Ovary (tissue), 9 donors: ENCODE data around the gene E2F2. TPM values are rescaled to one million over a fixed set of nuclear protein-coding genes. Genes with fewer than 3 reads are reported as not detected.
A peak's percentile ranks its signal among the peaks of the same experiment; 100 is the strongest.

ENCODE experiments used
- DNase-seq, 5 donors: peaks; one replicate each; pipeline ENCODE4 v3.0.0-alpha.2; 2019 to 2020
- H3K27ac ChIP-seq, 2 donors: fragments of 200-600 bp; one replicate each; pipeline versions ENCODE4 v1.5.1 to v1.8.0; 2019 to 2022
- H3K27me3 ChIP-seq: fragments of 200-600 bp; one replicate; pipeline ENCODE4 v1.8.0; 2022
- H3K36me3 ChIP-seq: fragments of 200-600 bp; sonication (generic); one replicate; pipeline ENCODE4 v1.5.1; 2019
- H3K4me1 ChIP-seq: one replicate; pipeline ENCODE4 v1.8.1; 2013; ENCODE audit warnings: mild to moderate bottlenecking, moderate library complexity; ENCODE audit not compliant: insufficient read depth
- H3K4me3 ChIP-seq: fragments of 200-600 bp; sonication (generic); one replicate; pipeline ENCODE4 v1.5.1; 2017
- H3K9me3 ChIP-seq, 2 donors: fragments of 200-600 bp in 1 of 2; sonication (generic) in 1 of 2; one replicate each; pipeline versions ENCODE4 v1.5.1 to v1.8.1; 2013 to 2019; ENCODE audit warnings: mild to moderate bottlenecking in 1 of 2, moderate library complexity in 1 of 2
- EP300 ChIP-seq: sonication (generic); formaldehyde crosslinking; IDR thresholded peaks from one replicate; pipeline ENCODE4 v1.6.1; 2017; ENCODE audit warnings: antibody characterized with exemption
- POLR2A ChIP-seq: fragments of 450-650 bp; IDR thresholded peaks from one replicate; pipeline ENCODE4 v1.6.1; 2017; ENCODE audit warnings: antibody characterized with exemption, mild to moderate bottlenecking, moderate library complexity
- WGBS, 3 donors: extraction: QIAGEN DNeasy Blood & Tissue Kit in 1 of 3; methylation state at CpG; one replicate each; pipeline versions ENCODE4 v1.1.5 to v1.1.7; 2013 to 2017; 5-methylcytosine and 5-hydroxymethylcytosine counted together
- intact Hi-C, 4 donors: fragments of 100-400 bp; cut with DNase I; formaldehyde crosslinking; loops; one replicate each; pipeline versions ENCODE4 v1.11.0 to v1.15.1; 2022 to 2023
- polyA plus RNA-seq, 2 donors: library from polyadenylated mRNA; stranded (reverse); fragments of 200-250 nt in 1 of 2; fragments of 350-450 nt in 1 of 2; fragmentation: Illumina TruSeq in 1 of 2; extraction: RNeasy Lipid Tissue Mini Kit (QIAGEN cat#74804) in 1 of 2; gene quantifications; one replicate each; pipeline ENCODE4 v1.2.3, GENCODE V29; 2013 to 2014
- total RNA-seq, 7 donors: library from RNA; depleted of rRNA in 2 of 7; stranded (reverse); fragments of >200 nt in 2 of 7; fragmentation: NEBNext Ultra II Directional in 3 of 7; extraction: Animal tissue kit (Norgen Biotek cat#: 25700) in 3 of 7; gene quantifications; one replicate each; pipeline versions ENCODE4 v1.1.0 to v1.2.4, GENCODE V29; 2016 to 2023
- TF ChIP-seq, protein P1 (sequence below), 3 donors: fragments of 450-650 bp in 2 of 3; fragments of 200-600 bp in 1 of 3; IDR thresholded peaks; one replicate each; pipeline versions ENCODE4 v1.5.1 to v1.8.0; 2016 to 2022; ENCODE audit warnings: antibody characterized with exemption in 3 of 3, mild to moderate bottlenecking in 1 of 3
- donor health status: DM: no; HTN: no; CAD: no; lungs with moderate emphysema.
- donor health status: DM: no; HTN: no; CAD: no.
- donor health status: Bipolar disorder and iron deficiency.
- donor health status: DM: yes; HTN: yes; CAD: no.
- donor health status: DM: no; HTN: no; CAD: no.
- donor health status: DM: yes; HTN: yes; CAD: no.

Gene E2F2
- total and polyA plus RNA-seq, 9 donors: under 0.01 to 1.1 (median 0.15) TPM; not detected in 2

GRCh38 chr1:23529146-23530086 lies 1.6 kb downstream of the E2F2 start:
- peaks cover 9% of the 10 kb centered on the region for H3K4me1 ChIP-seq
- intact Hi-C loops: loop anchor here in 1 of 4 donors (10.0 kb wide), 1 partner anchor 185 kb away; the partner anchor contains the start of gene HNRNPR
- WGBS, 3 donors: 43 to 49% (median 49%) methylated on average over 8 of the region's 8 CpGs
- H3K27ac ChIP-seq: no peak overlapping the region
- no peak overlapping the region for H3K4me3 ChIP-seq
- H3K27me3 ChIP-seq: no peaks in the 10 kb centered on the region
- H3K9me3 ChIP-seq: no peaks in the 10 kb centered on the region
- no peaks in the 10 kb centered on the region for H3K36me3 ChIP-seq
- TF ChIP-seq POLR2A (no peak), EP300 (no peak)
- TF ChIP-seq, protein P1, sequence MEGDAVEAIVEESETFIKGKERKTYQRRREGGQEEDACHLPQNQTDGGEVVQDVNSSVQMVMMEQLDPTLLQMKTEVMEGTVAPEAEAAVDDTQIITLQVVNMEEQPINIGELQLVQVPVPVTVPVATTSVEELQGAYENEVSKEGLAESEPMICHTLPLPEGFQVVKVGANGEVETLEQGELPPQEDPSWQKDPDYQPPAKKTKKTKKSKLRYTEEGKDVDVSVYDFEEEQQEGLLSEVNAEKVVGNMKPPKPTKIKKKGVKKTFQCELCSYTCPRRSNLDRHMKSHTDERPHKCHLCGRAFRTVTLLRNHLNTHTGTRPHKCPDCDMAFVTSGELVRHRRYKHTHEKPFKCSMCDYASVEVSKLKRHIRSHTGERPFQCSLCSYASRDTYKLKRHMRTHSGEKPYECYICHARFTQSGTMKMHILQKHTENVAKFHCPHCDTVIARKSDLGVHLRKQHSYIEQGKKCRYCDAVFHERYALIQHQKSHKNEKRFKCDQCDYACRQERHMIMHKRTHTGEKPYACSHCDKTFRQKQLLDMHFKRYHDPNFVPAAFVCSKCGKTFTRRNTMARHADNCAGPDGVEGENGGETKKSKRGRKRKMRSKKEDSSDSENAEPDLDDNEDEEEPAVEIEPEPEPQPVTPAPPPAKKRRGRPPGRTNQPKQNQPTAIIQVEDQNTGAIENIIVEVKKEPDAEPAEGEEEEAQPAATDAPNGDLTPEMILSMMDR (IDR thresholded peaks at IDR 0.05): no peak
- no peak for DNase-seq

- DNase-seq: peak in 2 of 5 donors; percentile 36 to 47
- Histone ChIP-seq H3K4me3 (no peak overlapping the region), H3K27ac (no peak overlapping the region), H3K27me3 (no peaks in the 10 kb centered on the region), H3K9me3 (no peaks in the 10 kb centered on the region), H3K4me1 (peaks cover 9% of the 10 kb centered on the region), H3K36me3 (no peaks in the 10 kb centered on the region)
- intact Hi-C loops: no loop called here
- no peak for TF ChIP-seq POLR2A
- no peak for TF ChIP-seq EP300
- TF ChIP-seq, protein P1 (IDR thresholded peaks at IDR 0.05): no peak
- WGBS, 3 donors: 20 to 23% (median 20%) methylated on average over 8 to 9 of the region's 9 CpGs
Observed at GRCh38 chr1:23528250-23528978, 2.6 kb downstream of the E2F2 start.

- TF ChIP-seq EP300 (no peak), POLR2A (no peak)
- TF ChIP-seq, protein P1 (IDR thresholded peaks at IDR 0.05): no peak
- Histone ChIP-seq H3K36me3 (no peaks in the 10 kb centered on the region), H3K9me3 (no peaks in the 10 kb centered on the region), H3K27me3 (no peaks in the 10 kb centered on the region), H3K27ac (no peak overlapping the region), H3K4me3 (no peak overlapping the region), H3K4me1 (peaks cover 9% of the 10 kb centered on the region)
- no peak for DNase-seq
- 85 to 95% (median 89%) methylated on average over 6 of the region's 6 CpGs for WGBS, 3 donors
- intact Hi-C loops: no loop called here
Observed at GRCh38 chr1:23527900-23528249, 3.2 kb downstream of the E2F2 start.

- Histone ChIP-seq H3K9me3 (no peaks in the 10 kb centered on the region), H3K4me1 (peaks cover 9% of the 10 kb centered on the region), H3K27me3 (no peaks in the 10 kb centered on the region), H3K27ac (no peak overlapping the region), H3K4me3 (no peak overlapping the region), H3K36me3 (no peaks in the 10 kb centered on the region)
- WGBS, 3 donors: 87 to 91% (median 89%) methylated on average over 7 of the region's 7 CpGs
- TF ChIP-seq, protein P1 (IDR thresholded peaks at IDR 0.05): no peak
- TF ChIP-seq EP300: no peak
- TF ChIP-seq POLR2A: no peak
- no peak for DNase-seq
- intact Hi-C loops: no loop called here
Observed at GRCh38 chr1:23527366-23527765, 3.7 kb downstream of the E2F2 start.
